IMR-90 (cell line): ENCODE results near the gene DPAGT1. TPM values are rescaled to one million over a fixed set of nuclear protein-coding genes. Genes with fewer than 3 reads are reported as not detected.

Experiments used
- ATAC-seq: fragments of 200-7000 bp; cut with Tn5 transposase; 2 replicates; pipeline ENCODE4 v1.9.1; 2020; ENCODE audit warnings: low read depth, mild to moderate bottlenecking, moderate library complexity
- BruUV-seq: library from RNA; stranded (reverse); fragments of 400-500 nt; replicated peaks from 2 replicates; lab custom pipeline; 2021; lab: Mats Ljungman, UMichigan
- CTCF ChIA-PET: fragments of 300-600 bp; formaldehyde crosslinking; extraction: SDS; loops from one replicate; lab custom pipeline; 2021; ENCODE audit warnings: antibody characterized with exemption; lab: Yijun Ruan, JAX
- POLR2A ChIA-PET: fragments of 300-600 bp; sonication (Branson Sonifier 250); formaldehyde crosslinking; loops from one replicate; lab custom pipeline; 2022; ENCODE audit warnings: antibody characterized with exemption; ENCODE audit not compliant: unreplicated experiment; lab: Charles Lee
- DNase-seq: peaks from one replicate; pipeline ENCODE4 v3.0.0; 2013
- H2AFZ ChIP-seq: replicated peaks from 2 replicates; pipeline ENCODE3; 2013; ENCODE audit warnings: low read length, mild to moderate bottlenecking; ENCODE audit not compliant: poor library complexity
- H2AK5ac ChIP-seq: 2 replicates; pipeline ENCODE4 v1.6.1; 2013; ENCODE audit warnings: low read depth, low read length, inconsistent platforms
- H2AK9ac ChIP-seq: replicated peaks from 2 replicates; pipeline ENCODE3; 2013; ENCODE audit warnings: mild to moderate bottlenecking, low read depth, low read length, moderate library complexity; ENCODE audit not compliant: poor library complexity
- H2BK120ac ChIP-seq: 2 replicates; pipeline ENCODE4 v1.6.1; 2013; ENCODE audit warnings: low read depth, low read length, inconsistent platforms
- H2BK15ac ChIP-seq: 3 replicates; pipeline ENCODE4 v1.6.1; 2013; ENCODE audit warnings: low read depth, low read length, inconsistent platforms
- H2BK20ac ChIP-seq: 2 replicates; pipeline ENCODE4 v1.6.1; 2013; ENCODE audit warnings: low read depth, mild to moderate bottlenecking, inconsistent platforms, low read length, moderate library complexity
- H2BK5ac ChIP-seq: 2 replicates; pipeline ENCODE4 v1.6.1; 2013; ENCODE audit warnings: mild to moderate bottlenecking, low read depth, low read length, inconsistent platforms; ENCODE audit not compliant: poor library complexity, severe bottlenecking
- H3K14ac ChIP-seq: replicated peaks from 2 replicates; pipeline ENCODE4 v1.6.1; 2013; ENCODE audit warnings: low read depth, low read length, inconsistent platforms
- H3K18ac ChIP-seq: 2 replicates; pipeline ENCODE4 v1.6.1; 2013; ENCODE audit warnings: low read depth, low read length, control low read depth
- H3K23ac ChIP-seq: 2 replicates; pipeline ENCODE4 v1.6.1; 2013; ENCODE audit warnings: low read depth, low read length, inconsistent platforms
- H3K27ac ChIP-seq: 2 replicates; pipeline ENCODE4 v1.5.1; 2013; ENCODE audit warnings: mild to moderate bottlenecking, control low read depth, low read length; ENCODE audit not compliant: insufficient read depth
- H3K27me3 ChIP-seq: 2 replicates; pipeline ENCODE4 v1.6.1; 2013; ENCODE audit warnings: low read length; ENCODE audit not compliant: control insufficient read depth, insufficient read depth
- H3K36me3 ChIP-seq: 2 replicates; pipeline ENCODE4 v1.6.1; 2013; ENCODE audit warnings: low read length, mixed read lengths; ENCODE audit not compliant: control insufficient read depth, insufficient read depth
- H3K4ac ChIP-seq: 2 replicates; pipeline ENCODE4 v1.6.1; 2013; ENCODE audit warnings: low read depth, low read length, inconsistent platforms
- H3K4me1 ChIP-seq: 2 replicates; pipeline ENCODE4 v1.6.1; 2013; ENCODE audit warnings: low read length, mixed read lengths; ENCODE audit not compliant: control insufficient read depth, insufficient read depth
- H3K4me2 ChIP-seq: 2 replicates; pipeline ENCODE4 v1.6.1; 2013; ENCODE audit warnings: low read depth, mild to moderate bottlenecking, control low read depth, low read length, moderate library complexity
- H3K4me3 ChIP-seq: 2 replicates; pipeline ENCODE4 v1.5.1; 2013; ENCODE audit warnings: low read depth, mild to moderate bottlenecking, control low read depth, low read length, moderate library complexity; ENCODE audit not compliant: insufficient read depth
- H3K56ac ChIP-seq: 2 replicates; pipeline ENCODE4 v1.6.1; 2013; ENCODE audit warnings: low read length, inconsistent platforms; ENCODE audit not compliant: insufficient read depth; ENCODE audit errors: extremely low read depth
- H3K79me1 ChIP-seq, 2 experiments: 2 replicates each; pipeline ENCODE4 v1.6.1; 2013; ENCODE audit warnings: low read length in 2 of 2, inconsistent platforms in 1 of 2, low read depth in 1 of 2
- H3K9ac ChIP-seq: 2 replicates; pipeline ENCODE4 v1.6.1; 2013; ENCODE audit warnings: low read depth, low read length, control low read depth
- H3K9me1 ChIP-seq: 2 replicates; pipeline ENCODE4 v1.6.1; 2013; ENCODE audit warnings: low read length, inconsistent platforms; ENCODE audit not compliant: insufficient read depth
- H3K9me3 ChIP-seq: 2 replicates; pipeline ENCODE4 v1.6.1; 2013; ENCODE audit warnings: low read length; ENCODE audit not compliant: control insufficient read depth, insufficient read depth
- H4K20me1 ChIP-seq: 2 replicates; pipeline ENCODE4 v1.6.1; 2013; ENCODE audit warnings: low read length, inconsistent platforms; ENCODE audit not compliant: insufficient read depth
- H4K5ac ChIP-seq: 2 replicates; pipeline ENCODE4 v1.6.1; 2013; ENCODE audit warnings: mild to moderate bottlenecking, low read depth, low read length, control low read depth
- H4K8ac ChIP-seq, 2 experiments: 2 replicates each; pipeline ENCODE4 v1.6.1; 2013; ENCODE audit warnings: low read depth in 2 of 2, low read length in 2 of 2, control low read depth in 1 of 2, inconsistent platforms in 1 of 2
- H4K91ac ChIP-seq: 2 replicates; pipeline ENCODE4 v1.6.1; 2013; ENCODE audit warnings: low read depth, low read length, inconsistent platforms; ENCODE audit not compliant: insufficient read depth
- BHLHE40 ChIP-seq: fragments of 150-350 bp; IDR thresholded peaks from 2 replicates; pipeline ENCODE4 v1.6.1; 2016; ENCODE audit warnings: mild to moderate bottlenecking, low read depth, low read length
- CEBPB ChIP-seq: IDR thresholded peaks from 2 replicates; pipeline ENCODE4 v1.6.1; 2012; ENCODE audit warnings: low read depth, low read length, improper control_type of control experiment
- CHD1 ChIP-seq: IDR thresholded peaks from 2 replicates; pipeline ENCODE4 v1.6.1; 2012; ENCODE audit warnings: low read depth, low read length, improper control_type of control experiment
- CTCF ChIP-seq: conservative IDR thresholded peaks from 2 replicates; pipeline ENCODE4 v1.5.1; 2012; ENCODE audit warnings: mild to moderate bottlenecking, low read depth, low read length, improper control_type of control experiment
- ELK1 ChIP-seq: fragments of 150-350 bp; IDR thresholded peaks from 2 replicates; pipeline ENCODE4 v1.6.1; 2016; ENCODE audit warnings: low read depth, mild to moderate bottlenecking, low read length, moderate library complexity, borderline replicate concordance
- FOS ChIP-seq: fragments of 150-350 bp; IDR thresholded peaks from 2 replicates; pipeline ENCODE4 v1.6.1; 2016; ENCODE audit warnings: low read depth, low read length
- MAFK ChIP-seq: IDR thresholded peaks from 2 replicates; pipeline ENCODE4 v1.6.1; 2012; ENCODE audit warnings: low read depth, low read length, improper control_type of control experiment
- MAZ ChIP-seq: IDR thresholded peaks from 2 replicates; pipeline ENCODE4 v1.6.1; 2012; ENCODE audit warnings: low read depth, mild to moderate bottlenecking, low read length, improper control_type of control experiment, moderate library complexity, borderline replicate concordance
- NFE2L2 ChIP-seq: fragments of 150-350 bp; IDR thresholded peaks from 2 replicates; pipeline ENCODE4 v1.6.1; 2016; ENCODE audit warnings: low read depth, mild to moderate bottlenecking, low read length
- POLR2A ChIP-seq: IDR thresholded peaks from 2 replicates; pipeline ENCODE4 v1.6.1; 2012; ENCODE audit warnings: mild to moderate bottlenecking, low read depth, low read length
- RAD21 ChIP-seq: IDR thresholded peaks from 2 replicates; pipeline ENCODE4 v1.6.1; 2012; ENCODE audit warnings: low read length, improper control_type of control experiment
- RCOR1 ChIP-seq: IDR thresholded peaks from 2 replicates; pipeline ENCODE4 v1.6.1; 2012; ENCODE audit warnings: mild to moderate bottlenecking, low read length, improper control_type of control experiment; ENCODE audit not compliant: insufficient replicate concordance
- RFX5 ChIP-seq: IDR thresholded peaks from 2 replicates; pipeline ENCODE4 v1.8.0; 2012; ENCODE audit warnings: low read depth, mild to moderate bottlenecking, low read length, moderate library complexity
- SMC3 ChIP-seq: fragments of 150-350 bp; IDR thresholded peaks from 2 replicates; pipeline ENCODE4 v1.6.1; 2016; ENCODE audit warnings: low read depth, mild to moderate bottlenecking, antibody characterized with exemption, low read length, moderate library complexity
- USF2 ChIP-seq: fragments of 150-350 bp; IDR thresholded peaks from 2 replicates; pipeline ENCODE4 v1.6.1; 2017; ENCODE audit warnings: mild to moderate bottlenecking, antibody characterized with exemption, low read length, low read depth
- WGBS, 2 experiments: methylation state at CpG; one replicate each; pipeline versions ENCODE4 v1.1.5 to v1.1.7; 2013; ENCODE audit warnings: missing lambda C conversion rate in 2 of 2; ENCODE audit not compliant: insufficient read length in 1 of 2; ENCODE audit errors: extremely low coverage in 2 of 2; 5-methylcytosine and 5-hydroxymethylcytosine counted together
- dilution Hi-C: fragments of 300-500 bp; cut with HindIII; formaldehyde crosslinking; loops from one replicate; pipeline ENCODE4 v1.14.3; 2018; ENCODE audit warnings: low sequenced_read_pairs; ENCODE audit not compliant: unreplicated experiment
- in situ Hi-C: fragments of 300-500 bp; cut with MboI; formaldehyde crosslinking; loops from 3 replicates; pipeline ENCODE4 v1.14.3; 2019; ENCODE audit warnings: low sequenced_read_pairs, inconsistent platforms, mixed read lengths
- intact Hi-C: fragments of 100-400 bp; cut with micrococcal nuclease; formaldehyde crosslinking; loops from 2 replicates; pipeline ENCODE4 v1.10.0; 2022
- polyA plus RNA-seq, 3 experiments: library from polyadenylated mRNA; depleted of rRNA; stranded (reverse); fragments of >200 nt; gene quantifications; 2 replicates each; pipeline ENCODE4 v1.2.3, GENCODE V29; 2012; ENCODE audit warnings: low replicate concordance in 1 of 3
- total RNA-seq: library from RNA; depleted of rRNA; stranded (reverse); fragments of >200 nt; gene quantifications from 2 replicates; pipeline ENCODE4 v1.2.3, GENCODE V29; 2012

DPAGT1 gene
- total and polyA plus RNA-seq, 2 of the 4 experiments (the other 2 are of a cell fraction): 15.2 to 53.4 TPM

- in situ Hi-C loops: no loop called here
- no peak overlapping the region for H3K4me3 ChIP-seq
- ChIA-PET POLR2A (no interaction called here), CTCF (no interaction called here)
- no peak overlapping the region for H3K18ac ChIP-seq
- H3K23ac ChIP-seq: no peak overlapping the region
- H3K4me2 ChIP-seq: no peak overlapping the region
- no peak overlapping the region for H3K14ac ChIP-seq
- ATAC-seq: no peak
- H2BK5ac ChIP-seq: no peak overlapping the region
- TF ChIP-seq CEBPB (no peak), NFE2L2 (no peak), USF2 (no peak), CHD1 (no peak), RFX5 (no peak), MAZ (no peak), SMC3 (no peak), FOS (no peak), POLR2A (no peak), MAFK (no peak), BHLHE40 (no peak), CTCF (no peak), RCOR1 (no peak), RAD21 (no peak), ELK1 (no peak)
- no peak overlapping the region for H2AK5ac ChIP-seq
- dilution Hi-C loops: no loop called here
- H3K9me1 ChIP-seq: peaks cover 18% of the 10 kb centered on the region; the same call in 1 of the 2 replicates
- WGBS, 2 experiments: 98% methylated on average over 5 of the region's 9 CpGs; no CpG with 5 or more reads in 1 of the 2 experiments
- BruUV-seq: no TSS peak
- H2AK9ac ChIP-seq: no peak overlapping the region
- no peak overlapping the region for H3K4ac ChIP-seq
- peaks cover 30 to 55% of the 10 kb centered on the region in 2 experiments; a peak in 3 of 4 replicates for H3K79me1 ChIP-seq
- no peak overlapping the region for H3K9ac ChIP-seq
- H4K8ac ChIP-seq: no peak overlapping the region
- H3K27ac ChIP-seq: no peak overlapping the region
- H2BK15ac ChIP-seq: no peak overlapping the region
- DNase-seq: no peak
- H4K20me1 ChIP-seq: peaks cover 17% of the 10 kb centered on the region
- no peak overlapping the region for H2BK120ac ChIP-seq
- no peak overlapping the region for H2AFZ ChIP-seq
- H4K5ac ChIP-seq: no peak overlapping the region
- no peak overlapping the region for H3K56ac ChIP-seq
- H3K36me3 ChIP-seq: peaks cover 16% of the 10 kb centered on the region
- no peaks in the 10 kb centered on the region for H3K27me3 ChIP-seq
- H3K9me3 ChIP-seq: no peaks in the 10 kb centered on the region
- H2BK20ac ChIP-seq: no peak overlapping the region
- H4K91ac ChIP-seq: no peak overlapping the region
- peaks cover 19% of the 10 kb centered on the region for H3K4me1 ChIP-seq
- intact Hi-C loops: no loop called here
These were observed 13.2 kb downstream of the DPAGT1 start for GRCh38 chr11:119088406-119088805.
